CD14-positive monocyte (primary cell): Measurements from ENCODE around the gene SNCB. TPM values are rescaled to one million over a fixed set of nuclear protein-coding genes. Genes with fewer than 3 reads are reported as not detected.
A peak's percentile ranks its signal among the peaks of the same experiment; 100 is the strongest.

Source experiments
- DNase-seq, 3 donors: peaks; one replicate each; pipeline ENCODE4 v3.0.0-alpha.2; 2011 to 2022
- H2AFZ ChIP-seq: 2 replicates; pipeline ENCODE4 v1.6.0; 2012; ENCODE audit warnings: mild to moderate bottlenecking, low read depth, low read length, inconsistent platforms; ENCODE audit not compliant: insufficient read depth, poor library complexity, severe bottlenecking
- H3K27ac ChIP-seq, 2 donors: 1 replicate in 1 of 2; 2 replicates in 1 of 2; pipeline ENCODE4 v1.5.1; 2012 to 2013; ENCODE audit warnings: low read length in 2 of 2, control low read depth in 1 of 2, inconsistent platforms in 1 of 2, low read depth in 1 of 2, mild to moderate bottlenecking in 1 of 2
- H3K27me3 ChIP-seq, 2 donors: one replicate each; pipeline versions ENCODE4 v1.6.0 to v1.6.1; 2011 to 2013; ENCODE audit warnings: low read length in 2 of 2; ENCODE audit not compliant: control insufficient read depth in 2 of 2, insufficient read depth in 2 of 2
- H3K36me3 ChIP-seq, 2 donors: replicated peaks in 1 of 2; 1 replicate in 1 of 2; 2 replicates in 1 of 2; pipeline versions ENCODE4 v1.5.1 to v1.6.1; 2012 to 2013; ENCODE audit warnings: low read length in 2 of 2, control low read depth in 1 of 2, inconsistent platforms in 1 of 2, mild to moderate bottlenecking in 1 of 2; ENCODE audit not compliant: insufficient read depth in 2 of 2, control insufficient read depth in 1 of 2
- H3K4me1 ChIP-seq, 2 donors: 1 replicate in 1 of 2; 2 replicates in 1 of 2; pipeline versions ENCODE4 v1.5.1 to v1.6.1; 2012 to 2013; ENCODE audit warnings: low read length in 2 of 2, control low read depth in 1 of 2, inconsistent platforms in 1 of 2, mild to moderate bottlenecking in 1 of 2, moderate library complexity in 1 of 2; ENCODE audit not compliant: insufficient read depth in 2 of 2, control insufficient read depth in 1 of 2
- H3K4me2 ChIP-seq: replicated peaks from 2 replicates; pipeline ENCODE3; 2012; ENCODE audit warnings: low read length, moderate library complexity, mild to moderate bottlenecking; ENCODE audit not compliant: poor library complexity, severe bottlenecking; ENCODE audit errors: extremely low read depth
- H3K4me3 ChIP-seq, 3 experiments: fragments of 200-600 bp in 1 of 3; sonication (generic) in 1 of 3; replicated peaks in 1 of 3; 1 replicate in 2 of 3; 2 replicates in 1 of 3; pipeline ENCODE4 v1.5.1; 2011 to 2013; ENCODE audit warnings: low read length in 3 of 3, mild to moderate bottlenecking in 3 of 3, control low read depth in 2 of 3, low read depth in 2 of 3, inconsistent platforms in 1 of 3, moderate library complexity in 1 of 3
- H3K79me2 ChIP-seq: 2 replicates; pipeline ENCODE4 v1.6.0; 2012; ENCODE audit warnings: mild to moderate bottlenecking, control low read depth, inconsistent platforms, low read length, moderate library complexity; ENCODE audit not compliant: insufficient read depth
- H3K9ac ChIP-seq: 2 replicates; pipeline ENCODE4 v1.6.0; 2017; ENCODE audit warnings: low read length, mild to moderate bottlenecking; ENCODE audit not compliant: insufficient read depth, poor library complexity, severe bottlenecking
- H3K9me3 ChIP-seq, 2 donors: replicated peaks in 1 of 2; 1 replicate in 1 of 2; 2 replicates in 1 of 2; pipeline versions ENCODE4 v1.5.1 to v1.6.1; 2012 to 2013; ENCODE audit warnings: low read length in 2 of 2, control low read depth in 1 of 2; ENCODE audit not compliant: control insufficient read depth in 1 of 2, insufficient read depth in 1 of 2
- H4K20me1 ChIP-seq: 2 replicates; pipeline ENCODE4 v1.6.0; 2012; ENCODE audit warnings: mild to moderate bottlenecking, low read length, control low read depth, moderate library complexity; ENCODE audit not compliant: insufficient read depth
- H3K27ac Mint-ChIP-seq, 7 donors: one replicate each; pipeline ENCODE4 v1.8.0; 2020; ENCODE audit warnings: mild to moderate bottlenecking in 7 of 7, mixed read lengths in 7 of 7, moderate library complexity in 6 of 7, inconsistent platforms in 2 of 7
- H3K27me3 Mint-ChIP-seq, 3 donors: one replicate each; pipeline ENCODE4 v1.8.0; 2021 to 2022; ENCODE audit warnings: low read depth in 3 of 3, mild to moderate bottlenecking in 3 of 3, mixed read lengths in 3 of 3, moderate library complexity in 3 of 3, inconsistent platforms in 1 of 3
- H3K36me3 Mint-ChIP-seq, 2 donors: one replicate each; pipeline ENCODE4 v1.8.0; 2020; ENCODE audit warnings: mixed read lengths in 2 of 2, inconsistent platforms in 1 of 2, mild to moderate bottlenecking in 1 of 2
- H3K4me1 Mint-ChIP-seq: one replicate; pipeline ENCODE4 v1.8.0; 2020; ENCODE audit warnings: mild to moderate bottlenecking, mixed read lengths
- H3K4me3 Mint-ChIP-seq, 2 donors: one replicate each; pipeline ENCODE4 v1.8.0; 2020; ENCODE audit warnings: mild to moderate bottlenecking in 2 of 2, mixed read lengths in 2 of 2, moderate library complexity in 1 of 2
- H3K9me3 Mint-ChIP-seq, 7 donors: one replicate each; pipeline ENCODE4 v1.8.0; 2020 to 2022; ENCODE audit warnings: mixed read lengths in 7 of 7, mild to moderate bottlenecking in 6 of 7, moderate library complexity in 6 of 7, inconsistent platforms in 2 of 7
- WGBS: methylation state at CpG from one replicate; pipeline ENCODE4 v1.1.5; 2013; ENCODE audit warnings: missing lambda C conversion rate; ENCODE audit not compliant: insufficient coverage; 5-methylcytosine and 5-hydroxymethylcytosine counted together
- intact Hi-C, 2 donors: fragments of 100-400 bp; cut with micrococcal nuclease; formaldehyde crosslinking; loops; one replicate each; pipeline versions ENCODE4 v1.15.0 to v1.15.1; 2023
- polyA plus RNA-seq, 3 donors: library from polyadenylated mRNA; depleted of rRNA in 1 of 3; unstranded in 2 of 3; stranded (reverse) in 1 of 3; fragments of 300-500 nt in 2 of 3; fragments of >200 nt in 1 of 3; fragmentation: Illumina TruSeq in 2 of 3; gene quantifications; 1 replicate in 2 of 3; 2 replicates in 1 of 3; pipeline ENCODE4 v1.2.3, GENCODE V29; 2012 to 2021
- TF ChIP-seq, protein P1 (sequence below): fragments of 200-600 bp; IDR thresholded peaks from one replicate; pipeline ENCODE4 v1.8.0; 2022; ENCODE audit warnings: antibody characterized with exemption, mild to moderate bottlenecking

SNCB gene
- polyA plus RNA-seq, 3 donors = not detected

- Mint-ChIP-seq H3K9me3 (peaks cover 0 to 3% (median 0%) of the 10 kb centered on the region in 7 donors), H3K27ac (peak overlapping the region in 1 of 7 donors; percentile 78), H3K4me3 (peak overlapping the region; percentile 84 to 92), H3K4me1 (peaks cover 32% of the 10 kb centered on the region), H3K27me3 (peaks cover 0 to 6% (median 4%) of the 10 kb centered on the region in 3 donors), H3K36me3 (peaks cover 12 to 14% of the 10 kb centered on the region in 2 donors)
- Histone ChIP-seq H3K4me1 (peaks cover 22 to 28% of the 10 kb centered on the region in 2 donors), H3K4me3 (peak overlapping the region in 1 of 3 experiments; percentile 88), H4K20me1 (peaks cover 21% of the 10 kb centered on the region), H3K27me3 (no peaks in the 10 kb centered on the region), H3K4me2 (peak overlapping the region; percentile 97), H3K9ac (peak overlapping the region; percentile 78), H3K36me3 (peaks cover 5 to 11% of the 10 kb centered on the region in 2 donors), H2AFZ (peak overlapping the region; percentile 90), H3K79me2 (no peaks in the 10 kb centered on the region), H3K27ac (no peak overlapping the region), H3K9me3 (no peaks in the 10 kb centered on the region)
- TF ChIP-seq, protein P1, sequence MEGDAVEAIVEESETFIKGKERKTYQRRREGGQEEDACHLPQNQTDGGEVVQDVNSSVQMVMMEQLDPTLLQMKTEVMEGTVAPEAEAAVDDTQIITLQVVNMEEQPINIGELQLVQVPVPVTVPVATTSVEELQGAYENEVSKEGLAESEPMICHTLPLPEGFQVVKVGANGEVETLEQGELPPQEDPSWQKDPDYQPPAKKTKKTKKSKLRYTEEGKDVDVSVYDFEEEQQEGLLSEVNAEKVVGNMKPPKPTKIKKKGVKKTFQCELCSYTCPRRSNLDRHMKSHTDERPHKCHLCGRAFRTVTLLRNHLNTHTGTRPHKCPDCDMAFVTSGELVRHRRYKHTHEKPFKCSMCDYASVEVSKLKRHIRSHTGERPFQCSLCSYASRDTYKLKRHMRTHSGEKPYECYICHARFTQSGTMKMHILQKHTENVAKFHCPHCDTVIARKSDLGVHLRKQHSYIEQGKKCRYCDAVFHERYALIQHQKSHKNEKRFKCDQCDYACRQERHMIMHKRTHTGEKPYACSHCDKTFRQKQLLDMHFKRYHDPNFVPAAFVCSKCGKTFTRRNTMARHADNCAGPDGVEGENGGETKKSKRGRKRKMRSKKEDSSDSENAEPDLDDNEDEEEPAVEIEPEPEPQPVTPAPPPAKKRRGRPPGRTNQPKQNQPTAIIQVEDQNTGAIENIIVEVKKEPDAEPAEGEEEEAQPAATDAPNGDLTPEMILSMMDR = no peak
- WGBS = 75% methylated on average over 12 of the region's 15 CpGs
- intact Hi-C loops = loop anchor here in 1 of 2 donors (5.0 kb wide), 1 partner anchor 111 kb away; the partner anchor contains the start of gene RNF44
- DNase-seq = no peak
Measured at GRCh38 chr5:176648474-176649194, 18.3 kb upstream of the SNCB start.

GRCh38 chr5:176647843-176648473 lies 17.6 kb upstream of the SNCB start:
- Histone ChIP-seq H3K27me3 (no peaks in the 10 kb centered on the region), H3K27ac (peak overlapping the region in 1 of 2 donors; percentile 74), H3K4me2 (peak overlapping the region; percentile 97), H3K4me1 (peaks cover 22 to 28% of the 10 kb centered on the region in 2 donors), H3K4me3 (peak overlapping the region; percentile 60 to 88 (median 69)), H3K9ac (peak overlapping the region; percentile 78), H3K79me2 (no peaks in the 10 kb centered on the region), H2AFZ (peak overlapping the region; percentile 90), H3K9me3 (no peaks in the 10 kb centered on the region), H4K20me1 (peaks cover 21% of the 10 kb centered on the region), H3K36me3 (peaks cover 4% of the 10 kb centered on the region in 2 donors)
- WGBS = 52% methylated on average over 8 of the region's 20 CpGs
- peaks cover 0 to 3% (median 0%) of the 10 kb centered on the region in 7 donors for H3K9me3 Mint-ChIP-seq
- peaks cover 7% of the 10 kb centered on the region in 2 donors for H3K36me3 Mint-ChIP-seq
- TF ChIP-seq, protein P1 = no peak
- peaks cover 2 to 6% (median 4%) of the 10 kb centered on the region in 3 donors for H3K27me3 Mint-ChIP-seq
- intact Hi-C loops = loop anchor here in 1 of 2 donors (5.0 kb wide), 1 partner anchor 111 kb away; the partner anchor contains the start of gene RNF44
- peak overlapping the region; percentile 84 to 92 for H3K4me3 Mint-ChIP-seq
- H3K27ac Mint-ChIP-seq = peak overlapping the region in 6 of 7 donors; percentile 20 to 85 (median 60)
- no peak for DNase-seq
- H3K4me1 Mint-ChIP-seq = peaks cover 32% of the 10 kb centered on the region
